ENCODE data around the gene PPP4C.
A peak's percentile ranks its signal among the peaks of the same experiment; 100 is the strongest.

DNA sequence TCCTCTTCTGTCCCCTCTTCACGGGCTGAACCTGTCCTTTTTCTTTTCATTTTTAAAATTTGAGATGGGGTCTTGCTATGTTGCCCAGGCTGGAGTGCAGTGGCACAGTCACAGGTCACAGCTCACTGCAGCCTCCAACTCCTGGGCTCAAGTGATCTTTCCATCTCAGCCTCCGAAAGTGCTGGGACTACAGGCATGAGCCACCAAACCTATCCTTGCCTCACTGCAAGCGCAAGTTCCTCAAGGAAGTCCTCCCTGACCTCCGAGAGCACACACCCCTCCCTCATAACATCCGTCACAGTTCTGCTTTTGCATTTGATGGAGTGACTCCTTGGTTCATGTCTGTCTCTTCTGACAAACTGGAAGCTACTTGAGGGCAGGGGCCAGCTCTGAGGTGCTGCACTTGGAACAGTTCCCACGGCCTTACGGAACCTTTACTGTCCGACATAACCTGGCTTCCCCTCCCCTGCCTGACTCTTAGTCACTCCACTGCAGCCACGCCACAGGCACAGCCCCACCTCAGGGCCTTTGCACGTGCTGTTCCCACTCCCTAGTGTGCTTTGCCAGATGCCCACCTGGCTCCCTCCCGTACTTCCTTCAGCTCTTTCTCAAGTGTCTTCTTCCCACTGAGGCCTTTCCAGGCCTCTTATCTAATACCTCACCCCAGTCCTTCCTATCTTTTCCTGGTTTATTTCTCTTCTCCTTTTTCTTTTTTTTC is 11.5 kb downstream of the PPP4C start:
- TF ChIP-seq, protein P1, sequence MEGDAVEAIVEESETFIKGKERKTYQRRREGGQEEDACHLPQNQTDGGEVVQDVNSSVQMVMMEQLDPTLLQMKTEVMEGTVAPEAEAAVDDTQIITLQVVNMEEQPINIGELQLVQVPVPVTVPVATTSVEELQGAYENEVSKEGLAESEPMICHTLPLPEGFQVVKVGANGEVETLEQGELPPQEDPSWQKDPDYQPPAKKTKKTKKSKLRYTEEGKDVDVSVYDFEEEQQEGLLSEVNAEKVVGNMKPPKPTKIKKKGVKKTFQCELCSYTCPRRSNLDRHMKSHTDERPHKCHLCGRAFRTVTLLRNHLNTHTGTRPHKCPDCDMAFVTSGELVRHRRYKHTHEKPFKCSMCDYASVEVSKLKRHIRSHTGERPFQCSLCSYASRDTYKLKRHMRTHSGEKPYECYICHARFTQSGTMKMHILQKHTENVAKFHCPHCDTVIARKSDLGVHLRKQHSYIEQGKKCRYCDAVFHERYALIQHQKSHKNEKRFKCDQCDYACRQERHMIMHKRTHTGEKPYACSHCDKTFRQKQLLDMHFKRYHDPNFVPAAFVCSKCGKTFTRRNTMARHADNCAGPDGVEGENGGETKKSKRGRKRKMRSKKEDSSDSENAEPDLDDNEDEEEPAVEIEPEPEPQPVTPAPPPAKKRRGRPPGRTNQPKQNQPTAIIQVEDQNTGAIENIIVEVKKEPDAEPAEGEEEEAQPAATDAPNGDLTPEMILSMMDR (IDR thresholded peaks at IDR 0.05; ENCODE audit: insufficient read depth, low read length), result no peak
- TF ChIP-seq SPI1 (IDR thresholded peaks at IDR 0.05; ENCODE audit: borderline replicate concordance, low read depth) (peak; percentile 92), POLR2AphosphoS5 (IDR thresholded peaks at IDR 0.05; ENCODE audit: low read depth) (peak; percentile 55)
- TF ChIP-seq, protein P2, sequence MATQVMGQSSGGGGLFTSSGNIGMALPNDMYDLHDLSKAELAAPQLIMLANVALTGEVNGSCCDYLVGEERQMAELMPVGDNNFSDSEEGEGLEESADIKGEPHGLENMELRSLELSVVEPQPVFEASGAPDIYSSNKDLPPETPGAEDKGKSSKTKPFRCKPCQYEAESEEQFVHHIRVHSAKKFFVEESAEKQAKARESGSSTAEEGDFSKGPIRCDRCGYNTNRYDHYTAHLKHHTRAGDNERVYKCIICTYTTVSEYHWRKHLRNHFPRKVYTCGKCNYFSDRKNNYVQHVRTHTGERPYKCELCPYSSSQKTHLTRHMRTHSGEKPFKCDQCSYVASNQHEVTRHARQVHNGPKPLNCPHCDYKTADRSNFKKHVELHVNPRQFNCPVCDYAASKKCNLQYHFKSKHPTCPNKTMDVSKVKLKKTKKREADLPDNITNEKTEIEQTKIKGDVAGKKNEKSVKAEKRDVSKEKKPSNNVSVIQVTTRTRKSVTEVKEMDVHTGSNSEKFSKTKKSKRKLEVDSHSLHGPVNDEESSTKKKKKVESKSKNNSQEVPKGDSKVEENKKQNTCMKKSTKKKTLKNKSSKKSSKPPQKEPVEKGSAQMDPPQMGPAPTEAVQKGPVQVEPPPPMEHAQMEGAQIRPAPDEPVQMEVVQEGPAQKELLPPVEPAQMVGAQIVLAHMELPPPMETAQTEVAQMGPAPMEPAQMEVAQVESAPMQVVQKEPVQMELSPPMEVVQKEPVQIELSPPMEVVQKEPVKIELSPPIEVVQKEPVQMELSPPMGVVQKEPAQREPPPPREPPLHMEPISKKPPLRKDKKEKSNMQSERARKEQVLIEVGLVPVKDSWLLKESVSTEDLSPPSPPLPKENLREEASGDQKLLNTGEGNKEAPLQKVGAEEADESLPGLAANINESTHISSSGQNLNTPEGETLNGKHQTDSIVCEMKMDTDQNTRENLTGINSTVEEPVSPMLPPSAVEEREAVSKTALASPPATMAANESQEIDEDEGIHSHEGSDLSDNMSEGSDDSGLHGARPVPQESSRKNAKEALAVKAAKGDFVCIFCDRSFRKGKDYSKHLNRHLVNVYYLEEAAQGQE (IDR thresholded peaks at IDR 0.05; ENCODE audit: insufficient replicate concordance, low read depth), result no peak
